Endodermal cell (in vitro differentiated cells): ENCODE data around the gene ERICH6. TPM values are rescaled to one million over a fixed set of nuclear protein-coding genes. Genes with fewer than 3 reads are reported as not detected.

ENCODE experiments used
- DNase-seq: peaks from one replicate; pipeline ENCODE4 v3.0.0-alpha.2; 2017
- H3K27ac ChIP-seq: 2 replicates; pipeline ENCODE4 v1.5.1; 2013; ENCODE audit warnings: mild to moderate bottlenecking, low read depth, low read length, moderate library complexity
- H3K27me3 ChIP-seq: 2 replicates; pipeline ENCODE4 v1.6.1; 2013; ENCODE audit warnings: mild to moderate bottlenecking, low read length, moderate library complexity; ENCODE audit not compliant: insufficient read depth, control insufficient read depth, poor library complexity, severe bottlenecking
- H3K36me3 ChIP-seq: 2 replicates; pipeline ENCODE4 v1.7.0; 2013; ENCODE audit warnings: mild to moderate bottlenecking, low read length, moderate library complexity; ENCODE audit not compliant: control insufficient read depth, insufficient read depth
- H3K4me1 ChIP-seq: one replicate; pipeline ENCODE4 v1.7.0; 2013; ENCODE audit warnings: low read length; ENCODE audit not compliant: control insufficient read depth, insufficient read depth
- H3K4me3 ChIP-seq: 2 replicates; pipeline ENCODE4 v1.5.1; 2013; ENCODE audit warnings: mild to moderate bottlenecking, low read length, moderate library complexity
- H3K9ac ChIP-seq: 2 replicates; pipeline ENCODE4 v1.6.1; 2013; ENCODE audit warnings: mild to moderate bottlenecking, low read length, moderate library complexity; ENCODE audit not compliant: poor library complexity, severe bottlenecking; ENCODE audit errors: extremely low read depth
- H3K9me3 ChIP-seq: 2 replicates; pipeline ENCODE4 v1.6.1; 2013; ENCODE audit warnings: mild to moderate bottlenecking, low read length, moderate library complexity; ENCODE audit not compliant: control insufficient read depth
- H3K27ac Mint-ChIP-seq: 2 replicates; pipeline ENCODE4 v1.8.0; 2020; ENCODE audit warnings: mixed read lengths
- H3K27me3 Mint-ChIP-seq: 2 replicates; pipeline ENCODE4 v1.8.0; 2021; ENCODE audit warnings: mild to moderate bottlenecking, mixed read lengths; ENCODE audit not compliant: insufficient read depth
- H3K36me3 Mint-ChIP-seq: 2 replicates; pipeline ENCODE4 v1.8.0; 2020; ENCODE audit warnings: low read depth, mixed read lengths
- H3K4me1 Mint-ChIP-seq: 2 replicates; pipeline ENCODE4 v1.8.0; 2020; ENCODE audit warnings: mixed read lengths
- H3K4me3 Mint-ChIP-seq: 2 replicates; pipeline ENCODE4 v1.8.0; 2020; ENCODE audit warnings: mild to moderate bottlenecking, moderate library complexity, mixed read lengths
- H3K9me3 Mint-ChIP-seq: 2 replicates; pipeline ENCODE4 v1.8.0; 2020; ENCODE audit warnings: mild to moderate bottlenecking, mixed read lengths
- CTCF ChIP-seq: fragments of 200-600 bp; sonication (generic); conservative IDR thresholded peaks from 2 replicates; pipeline ENCODE4 v1.5.0; 2021; ENCODE audit warnings: antibody characterized with exemption, mild to moderate bottlenecking
- WGBS, 2 experiments: methylation state at CpG; one replicate each; pipeline versions ENCODE4 v1.1.5 to v1.1.7; 2013; ENCODE audit warnings: missing lambda C conversion rate in 2 of 2, mixed read lengths in 1 of 2; ENCODE audit not compliant: insufficient coverage in 1 of 2, insufficient read length in 1 of 2; 5-methylcytosine and 5-hydroxymethylcytosine counted together
- total RNA-seq, 2 donors: library from RNA; stranded (reverse); fragmentation: NEBNext Ultra II Directional in 1 of 2; extraction: Animal tissue kit (Norgen Biotek cat#: 25700) in 1 of 2; gene quantifications; 2 replicates in 1 of 2; 3 replicates in 1 of 2; pipeline ENCODE4 v1.2.1, GENCODE V29; 2021

Gene ERICH6
- total RNA-seq, 2 donors from 2014 or later = 0.42 TPM; not detected in 1

- TF ChIP-seq CTCF = no peak
- no peak overlapping the region for H3K9ac ChIP-seq
- no peak overlapping the region for H3K27ac ChIP-seq
- H3K4me1 Mint-ChIP-seq = peaks cover 31% of the 10 kb centered on the region
- WGBS, 2 experiments = 96 to 99% methylated on average over 3 of the region's 3 CpGs
- DNase-seq = no peak
- H3K4me1 ChIP-seq = no peaks in the 10 kb centered on the region
- no peak overlapping the region for H3K4me3 Mint-ChIP-seq
- H3K27me3 ChIP-seq = no peaks in the 10 kb centered on the region
- peaks cover 7% of the 10 kb centered on the region for H3K36me3 ChIP-seq
- no peaks in the 10 kb centered on the region for H3K9me3 Mint-ChIP-seq
- no peaks in the 10 kb centered on the region for H3K9me3 ChIP-seq
- H3K4me3 ChIP-seq = no peak overlapping the region
- peaks cover 18% of the 10 kb centered on the region for H3K36me3 Mint-ChIP-seq
- H3K27me3 Mint-ChIP-seq = no peaks in the 10 kb centered on the region
- no peak overlapping the region for H3K27ac Mint-ChIP-seq
These were observed 42.1 kb upstream of the ERICH6 start for GRCh38 chr3:150745832-150746231.

- no peak overlapping the region for H3K4me3 Mint-ChIP-seq
- peaks cover 20% of the 10 kb centered on the region for H3K36me3 Mint-ChIP-seq
- 100% methylated on average over 1 of the region's 1 CpG for WGBS, 2 experiments
- Histone ChIP-seq H3K9ac (no peak overlapping the region), H3K27ac (no peak overlapping the region), H3K9me3 (no peaks in the 10 kb centered on the region), H3K27me3 (no peaks in the 10 kb centered on the region), H3K4me3 (no peak overlapping the region), H3K36me3 (peaks cover 7% of the 10 kb centered on the region), H3K4me1 (no peaks in the 10 kb centered on the region)
- peaks cover 27% of the 10 kb centered on the region for H3K4me1 Mint-ChIP-seq
- no peak overlapping the region for H3K27ac Mint-ChIP-seq
- TF ChIP-seq CTCF = no peak
- H3K9me3 Mint-ChIP-seq = no peaks in the 10 kb centered on the region
- H3K27me3 Mint-ChIP-seq = no peaks in the 10 kb centered on the region
- DNase-seq = no peak
These were observed 41.1 kb upstream of the ERICH6 start for GRCh38 chr3:150744919-150745211.

- no peaks in the 10 kb centered on the region for H3K27me3 Mint-ChIP-seq
- H3K9me3 Mint-ChIP-seq = no peaks in the 10 kb centered on the region
- Histone ChIP-seq H3K9me3 (no peaks in the 10 kb centered on the region), H3K27me3 (no peaks in the 10 kb centered on the region), H3K36me3 (peaks cover 7% of the 10 kb centered on the region), H3K9ac (no peak overlapping the region), H3K4me1 (peaks cover 5% of the 10 kb centered on the region), H3K4me3 (no peak overlapping the region), H3K27ac (no peak overlapping the region)
- no peak for TF ChIP-seq CTCF
- H3K36me3 Mint-ChIP-seq = peaks cover 20% of the 10 kb centered on the region
- 87 to 94% methylated on average over 3 to 8 of the region's 8 CpGs for WGBS, 2 experiments
- no peak for DNase-seq
- peaks cover 26% of the 10 kb centered on the region for H3K4me1 Mint-ChIP-seq
- no peak overlapping the region for H3K4me3 Mint-ChIP-seq
- peak overlapping the region; percentile 27 for H3K27ac Mint-ChIP-seq
These were observed 40.6 kb upstream of the ERICH6 start for GRCh38 chr3:150744041-150744918.
